Erythroblast (primary cell): ENCODE data around the gene TMC6.
A peak's percentile ranks its signal among the peaks of the same experiment; 100 is the strongest.

Source experiments
- GATA1 ChIP-seq: IDR thresholded peaks from 2 replicates; pipeline ENCODE4 v1.6.1; 2011; ENCODE audit warnings: low read depth, mild to moderate bottlenecking, control low read depth, low read length, moderate library complexity
- POLR2A ChIP-seq: IDR thresholded peaks from 2 replicates; pipeline ENCODE4 v1.6.1; 2011; ENCODE audit warnings: mild to moderate bottlenecking, low read length

GRCh38 chr17:78173097-78173715 is 44.7 kb upstream of the TMC6 start:
- TF ChIP-seq POLR2A (peak; percentile 20), GATA1 (no peak)
